Measurements from ENCODE around the gene MXRA8. TPM values are rescaled to one million over a fixed set of nuclear protein-coding genes. Genes with fewer than 3 reads are reported as not detected.

MXRA8 gene
- total and polyA plus RNA-seq, 2 donors (not counting 3 experiments of a cell fraction or from before 2014, with no cell fraction given), result 0.82 to 1.9 TPM

DNA sequence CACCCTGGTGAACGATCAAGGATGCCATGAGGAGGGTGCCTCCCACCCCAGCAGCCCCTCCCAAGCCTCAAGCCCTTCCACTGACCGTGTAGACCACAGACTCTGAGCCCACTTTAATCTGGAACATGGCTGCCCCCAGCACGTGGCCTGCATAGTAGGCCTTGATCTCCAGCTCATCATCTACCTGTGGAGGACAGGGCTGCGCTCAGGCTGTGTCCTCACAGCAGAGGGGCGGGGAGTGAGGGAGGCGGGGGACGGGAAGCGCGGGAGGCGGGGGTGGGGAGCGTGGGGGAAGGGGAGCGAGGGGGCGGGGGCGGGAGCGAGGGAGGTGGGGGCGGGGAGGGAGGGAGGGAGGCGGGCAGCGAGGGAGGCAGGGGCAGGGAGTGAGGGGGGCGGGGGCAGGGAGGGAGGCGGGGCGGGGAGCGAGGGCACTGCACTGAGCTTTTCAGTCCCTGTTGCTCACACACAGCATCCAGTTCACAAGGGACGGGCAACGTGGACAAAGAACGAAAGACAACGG, 42.9 kb downstream of the MXRA8 start:
- Histone ChIP-seq H3K36me3 (ENCODE audit: control insufficient read depth in 2 of 2, extremely low read depth in 1 of 2, insufficient read depth in 2 of 2, low read length in 2 of 2) (peaks cover 0 to 46% of the 10 kb centered on the region in 2 experiments), H2AFZ (ENCODE audit: low read depth, low read length) (no peak overlapping the region), H3K9me1 (replicated peaks; ENCODE audit: control insufficient read depth, extremely low read depth, insufficient read depth, low read length) (no peaks in the 10 kb centered on the region), H3K27me3 (ENCODE audit: control insufficient read depth in 2 of 2, insufficient read depth in 2 of 2, low read length in 2 of 2) (no peaks in the 10 kb centered on the region), H3K4me2 (ENCODE audit: insufficient read depth, low read length) (no peak overlapping the region), H3K4me1 (ENCODE audit: control insufficient read depth, extremely low read depth, insufficient read depth, low read length) (no peaks in the 10 kb centered on the region), H3K9ac (replicated peaks; ENCODE audit: extremely low read depth, insufficient read depth, low read length) (no peak overlapping the region), H3K79me2 (ENCODE audit: control insufficient read depth, insufficient read depth, low read length) (peaks cover 11% of the 10 kb centered on the region), H3K9me3 (replicated peaks; ENCODE audit: control insufficient read depth, insufficient read depth, low read length) (no peaks in the 10 kb centered on the region), H3K4me3 (replicated peaks in 1 of 3; ENCODE audit: insufficient read depth in 1 of 3, low read depth in 1 of 3, low read length in 3 of 3) (no peak overlapping the region), H3K27ac (ENCODE audit: insufficient read depth, low read depth, low read length) (no peak overlapping the region), H4K20me1 (replicated peaks; ENCODE audit: control insufficient read depth, extremely low read depth, insufficient read depth, low read length) (peaks cover 5% of the 10 kb centered on the region)
- no TSS peak for BruUV-seq (replicated peaks)
- intact Hi-C loops (cut with micrococcal nuclease), result no loop called here
- dilution Hi-C loops (cut with MboI; ENCODE audit: extremely low pct_ligation_motif_present, low sequenced_read_pairs), result no loop called here
- no peak for FAIRE-seq
- TF ChIP-seq POLR2AphosphoS5 (IDR thresholded peaks at IDR 0.05; ENCODE audit: insufficient read depth, low read depth, low read length), result no peak
- no peak for TF ChIP-seq POLR2A (IDR thresholded peaks at IDR 0.05; ENCODE audit: low read depth, low read length)
- no peak for TF ChIP-seq MYC (IDR thresholded peaks at IDR 0.05; ENCODE audit: low read depth, low read length)
- DNase-seq (ENCODE audit: low read depth, low spot score), result no peak
- ChIA-PET CTCF (no interaction called here), POLR2A (no interaction called here)

- no peak for TF ChIP-seq FOS (IDR thresholded peaks at IDR 0.05; ENCODE audit: borderline replicate concordance, insufficient read depth, low read length)
- TF ChIP-seq, protein P1, sequence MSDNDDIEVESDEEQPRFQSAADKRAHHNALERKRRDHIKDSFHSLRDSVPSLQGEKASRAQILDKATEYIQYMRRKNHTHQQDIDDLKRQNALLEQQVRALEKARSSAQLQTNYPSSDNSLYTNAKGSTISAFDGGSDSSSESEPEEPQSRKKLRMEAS (IDR thresholded peaks at IDR 0.05; ENCODE audit: insufficient read depth, insufficient read length), result no peak
- TF ChIP-seq POLR2A (IDR thresholded peaks at IDR 0.05; ENCODE audit: low read depth, low read length), result no peak
- no peak for TF ChIP-seq MYC (IDR thresholded peaks at IDR 0.05; ENCODE audit: low read depth, low read length)
- TF ChIP-seq GATA2 (IDR thresholded peaks at IDR 0.05; ENCODE audit: insufficient read depth, insufficient read length, low read depth, low read length), result no peak
- no peak for TF ChIP-seq EZH2 (IDR thresholded peaks at IDR 0.05; ENCODE audit: borderline replicate concordance, low read depth, low read length, severe bottlenecking)
- no peak for TF ChIP-seq JUN (IDR thresholded peaks at IDR 0.05; ENCODE audit: borderline replicate concordance, insufficient read depth, insufficient read length, low read depth)
- no peak for TF ChIP-seq POLR2AphosphoS5 (IDR thresholded peaks at IDR 0.05; ENCODE audit: insufficient read depth, low read depth, low read length)
- no peak for TF ChIP-seq CTCF (IDR thresholded peaks at IDR 0.05; ENCODE audit: extremely low read depth in 1 of 2, insufficient read depth in 1 of 2, low read depth in 1 of 2, low read length in 2 of 2)
- H3K4me1 ChIP-seq (ENCODE audit: control insufficient read depth, extremely low read depth, insufficient read depth, low read length), result no peaks in the 10 kb centered on the region
- peaks cover 4% of the 10 kb centered on the region for H4K20me1 ChIP-seq (replicated peaks; ENCODE audit: control insufficient read depth, extremely low read depth, insufficient read depth, low read length)
- H3K9ac ChIP-seq (replicated peaks; ENCODE audit: extremely low read depth, insufficient read depth, low read length), result no peak overlapping the region
- no peak overlapping the region for H2AFZ ChIP-seq (ENCODE audit: low read depth, low read length)
- dilution Hi-C loops (cut with MboI; ENCODE audit: extremely low pct_ligation_motif_present, low sequenced_read_pairs), result no loop called here
- H3K9me3 ChIP-seq (replicated peaks; ENCODE audit: control insufficient read depth, insufficient read depth, low read length), result no peaks in the 10 kb centered on the region
- DNase-seq (ENCODE audit: low read depth, low spot score) (no peak), FAIRE-seq (no peak)
- ChIA-PET CTCF (no interaction called here), POLR2A (no interaction called here)
- no peak overlapping the region for H3K4me3 ChIP-seq (replicated peaks in 1 of 3; ENCODE audit: insufficient read depth in 1 of 3, low read depth in 1 of 3, low read length in 3 of 3)
- peaks cover 4% of the 10 kb centered on the region for H3K79me2 ChIP-seq (ENCODE audit: control insufficient read depth, insufficient read depth, low read length)
- H3K36me3 ChIP-seq (ENCODE audit: control insufficient read depth in 2 of 2, extremely low read depth in 1 of 2, insufficient read depth in 2 of 2, low read length in 2 of 2), result peaks cover 0 to 45% of the 10 kb centered on the region in 2 experiments
- intact Hi-C loops (cut with micrococcal nuclease), result no loop called here
- no peaks in the 10 kb centered on the region for H3K9me1 ChIP-seq (replicated peaks; ENCODE audit: control insufficient read depth, extremely low read depth, insufficient read depth, low read length)
- H3K27me3 ChIP-seq (ENCODE audit: control insufficient read depth in 2 of 2, insufficient read depth in 2 of 2, low read length in 2 of 2), result no peaks in the 10 kb centered on the region
- no peak overlapping the region for H3K27ac ChIP-seq (ENCODE audit: insufficient read depth, low read depth, low read length)
- H3K4me2 ChIP-seq (ENCODE audit: insufficient read depth, low read length), result no peak overlapping the region
- BruUV-seq (replicated peaks), result no TSS peak
These were observed 43.5 kb downstream of the MXRA8 start for GRCh38 chr1:1314678-1315335.

Data from endothelial cell of umbilical vein (primary cell).